ENCODE data around the gene LRRC59.

- no peak for TF ChIP-seq TSHZ2 (CRISPR knock-in tag; IDR thresholded peaks at IDR 0.05)
- no peak for TF ChIP-seq RARB (CRISPR knock-in tag; IDR thresholded peaks at IDR 0.05)
- TF ChIP-seq ISL1 (CRISPR knock-in tag; IDR thresholded peaks at IDR 0.05) = no peak
- no peak for TF ChIP-seq ZC3H10 (CRISPR knock-in tag; IDR thresholded peaks at IDR 0.05)
- TF ChIP-seq, protein P1, sequence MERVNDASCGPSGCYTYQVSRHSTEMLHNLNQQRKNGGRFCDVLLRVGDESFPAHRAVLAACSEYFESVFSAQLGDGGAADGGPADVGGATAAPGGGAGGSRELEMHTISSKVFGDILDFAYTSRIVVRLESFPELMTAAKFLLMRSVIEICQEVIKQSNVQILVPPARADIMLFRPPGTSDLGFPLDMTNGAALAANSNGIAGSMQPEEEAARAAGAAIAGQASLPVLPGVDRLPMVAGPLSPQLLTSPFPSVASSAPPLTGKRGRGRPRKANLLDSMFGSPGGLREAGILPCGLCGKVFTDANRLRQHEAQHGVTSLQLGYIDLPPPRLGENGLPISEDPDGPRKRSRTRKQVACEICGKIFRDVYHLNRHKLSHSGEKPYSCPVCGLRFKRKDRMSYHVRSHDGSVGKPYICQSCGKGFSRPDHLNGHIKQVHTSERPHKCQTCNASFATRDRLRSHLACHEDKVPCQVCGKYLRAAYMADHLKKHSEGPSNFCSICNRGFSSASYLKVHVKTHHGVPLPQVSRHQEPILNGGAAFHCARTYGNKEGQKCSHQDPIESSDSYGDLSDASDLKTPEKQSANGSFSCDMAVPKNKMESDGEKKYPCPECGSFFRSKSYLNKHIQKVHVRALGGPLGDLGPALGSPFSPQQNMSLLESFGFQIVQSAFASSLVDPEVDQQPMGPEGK (CRISPR knock-in tag; IDR thresholded peaks at IDR 0.05; ENCODE audit: borderline replicate concordance) = no peak
- no peak for TF ChIP-seq ARNTL (CRISPR knock-in tag; IDR thresholded peaks at IDR 0.05; ENCODE audit: borderline replicate concordance, low read depth)
- no peak for TF ChIP-seq ZFP30 (CRISPR knock-in tag; IDR thresholded peaks at IDR 0.05)
- TF ChIP-seq, protein P2, sequence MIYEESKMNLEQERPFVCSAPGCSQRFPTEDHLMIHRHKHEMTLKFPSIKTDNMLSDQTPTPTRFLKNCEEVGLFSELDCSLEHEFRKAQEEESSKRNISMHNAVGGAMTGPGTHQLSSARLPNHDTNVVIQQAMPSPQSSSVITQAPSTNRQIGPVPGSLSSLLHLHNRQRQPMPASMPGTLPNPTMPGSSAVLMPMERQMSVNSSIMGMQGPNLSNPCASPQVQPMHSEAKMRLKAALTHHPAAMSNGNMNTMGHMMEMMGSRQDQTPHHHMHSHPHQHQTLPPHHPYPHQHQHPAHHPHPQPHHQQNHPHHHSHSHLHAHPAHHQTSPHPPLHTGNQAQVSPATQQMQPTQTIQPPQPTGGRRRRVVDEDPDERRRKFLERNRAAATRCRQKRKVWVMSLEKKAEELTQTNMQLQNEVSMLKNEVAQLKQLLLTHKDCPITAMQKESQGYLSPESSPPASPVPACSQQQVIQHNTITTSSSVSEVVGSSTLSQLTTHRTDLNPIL (CRISPR knock-in tag; IDR thresholded peaks at IDR 0.05; ENCODE audit: low read depth) = no peak
These were observed 25.4 kb upstream of the LRRC59 start for GRCh38 chr17:50422738-50423137.
